SK-N-SH (cell line): Measurements from ENCODE around the gene ZNF430. TPM values are rescaled to one million over a fixed set of nuclear protein-coding genes. Genes with fewer than 3 reads are reported as not detected.

ENCODE experiments used
- CTCF ChIA-PET: fragments of 300-600, 350-600 bp; formaldehyde crosslinking; extraction: SDS; loops from one replicate; lab custom pipeline; 2021; lab: Yijun Ruan, JAX
- POLR2A ChIA-PET: fragments of 350-600 bp; sonication (Branson Sonifier 250); formaldehyde crosslinking; extraction: SDS; loops from one replicate; lab custom pipeline; 2020; ENCODE audit warnings: antibody characterized with exemption, inconsistent platforms; lab: Yijun Ruan, JAX
- DNase-seq: peaks from one replicate; pipeline ENCODE4 v3.0.0; 2012
- H2AFZ ChIP-seq: fragments of 200-600 bp; sonication (generic); 2 replicates; pipeline ENCODE4 v1.8.1; 2016; ENCODE audit warnings: antibody characterized with exemption, mild to moderate bottlenecking, low read depth
- H3F3A ChIP-seq: fragments of 200-600 bp; sonication (generic); replicated peaks from 2 replicates; pipeline ENCODE3; 2016; ENCODE audit warnings: antibody characterized with exemption, mild to moderate bottlenecking; ENCODE audit not compliant: insufficient read depth
- H3K27ac ChIP-seq, 2 experiments: fragments of 200-500 bp in 1 of 2; fragments of 200-600 bp in 1 of 2; sonication (Bioruptor generic) in 1 of 2; sonication (generic), shearing (Covaris generic) in 1 of 2; 2 replicates each; pipeline versions ENCODE4 v1.5.1 to v1.6.1; 2014 to 2016; ENCODE audit warnings: low read depth in 2 of 2, inconsistent platforms in 1 of 2, low read length in 1 of 2, mild to moderate bottlenecking in 1 of 2, mixed read lengths in 1 of 2
- H3K27me3 ChIP-seq: fragments of 200-600 bp; sonication (generic), shearing (Covaris generic); 2 replicates; pipeline ENCODE4 v1.6.1; 2016; ENCODE audit warnings: mixed run types; ENCODE audit not compliant: insufficient read depth
- H3K36me3 ChIP-seq, 2 experiments: fragments of 200-500 bp in 1 of 2; fragments of 200-600 bp in 1 of 2; sonication (Bioruptor generic) in 1 of 2; sonication (generic) in 1 of 2; replicated peaks in 1 of 2; 2 replicates each; pipeline versions ENCODE3 to v1.5.1; 2014 to 2016; ENCODE audit warnings: low read length in 1 of 2, mild to moderate bottlenecking in 1 of 2; ENCODE audit not compliant: insufficient read depth in 2 of 2, control insufficient read depth in 1 of 2
- H3K4me1 ChIP-seq, 2 experiments: fragments of 200-500 bp in 1 of 2; fragments of 200-600 bp in 1 of 2; sonication (Bioruptor generic) in 1 of 2; sonication (generic), shearing (Covaris generic) in 1 of 2; 2 replicates each; pipeline versions ENCODE4 v1.5.1 to v1.6.1; 2014 to 2016; ENCODE audit warnings: low read depth in 1 of 2, low read length in 1 of 2, mixed run types in 1 of 2; ENCODE audit not compliant: insufficient read depth in 2 of 2, control insufficient read depth in 1 of 2
- H3K4me2 ChIP-seq: fragments of 200-600 bp; sonication (generic), shearing (Covaris generic); 2 replicates; pipeline ENCODE4 v1.6.1; 2017; ENCODE audit warnings: mixed run types
- H3K4me3 ChIP-seq, 2 experiments: fragments of 200-500 bp in 1 of 2; fragments of 200-600 bp in 1 of 2; sonication (Bioruptor generic) in 1 of 2; sonication (generic), shearing (Covaris generic) in 1 of 2; 2 replicates each; pipeline versions ENCODE4 v1.5.1 to v1.8.1; 2014 to 2016; ENCODE audit warnings: low read depth in 2 of 2, inconsistent platforms in 1 of 2, low read length in 1 of 2, mild to moderate bottlenecking in 1 of 2, mixed read lengths in 1 of 2, moderate library complexity in 1 of 2
- H3K79me2 ChIP-seq: fragments of 200-600 bp; sonication (generic); 2 replicates; pipeline ENCODE4 v1.8.1; 2017; ENCODE audit warnings: mild to moderate bottlenecking; ENCODE audit not compliant: insufficient read depth
- H3K9ac ChIP-seq: fragments of 200-600 bp; sonication (generic); 2 replicates; pipeline ENCODE4 v1.6.1; 2017; ENCODE audit warnings: mixed run types
- H3K9me2 ChIP-seq: fragments of 200-600 bp; sonication (generic); 2 replicates; pipeline ENCODE4 v1.6.1; 2017; ENCODE audit warnings: mixed run types
- H3K9me3 ChIP-seq: fragments of 200-600 bp; sonication (generic); 2 replicates; pipeline ENCODE4 v1.6.1; 2017; ENCODE audit warnings: mixed run types, mild to moderate bottlenecking, moderate library complexity
- H4K20me1 ChIP-seq: fragments of 200-600 bp; sonication (generic); 2 replicates; pipeline ENCODE4 v1.6.1; 2017; ENCODE audit warnings: mild to moderate bottlenecking, mixed run types; ENCODE audit not compliant: insufficient read depth
- CHD2 ChIP-seq: fragments of 150-350 bp; IDR thresholded peaks from 2 replicates; pipeline ENCODE4 v1.6.1; 2018; ENCODE audit warnings: low read length; ENCODE audit not compliant: partially characterized antibody
- EP300 ChIP-seq, 2 experiments: IDR thresholded peaks; 2 replicates each; pipeline versions ENCODE4 v1.4.0 to v1.6.1; 2012; ENCODE audit warnings: borderline replicate concordance in 1 of 2, low read depth in 1 of 2, low read length in 1 of 2
- EZH2phosphoT487 ChIP-seq: fragments of 200-600 bp; sonication (generic); IDR thresholded peaks from 2 replicates; pipeline ENCODE4 v1.6.1; 2017; ENCODE audit warnings: low read depth, mixed run types, mild to moderate bottlenecking, antibody characterized with exemption, moderate library complexity, borderline replicate concordance
- FOSL2 ChIP-seq: IDR thresholded peaks from 2 replicates; pipeline ENCODE4 v1.4.0; 2012; ENCODE audit warnings: low read depth, mild to moderate bottlenecking, moderate library complexity, borderline replicate concordance
- FOXJ3 ChIP-seq: sonication (generic); formaldehyde crosslinking; IDR thresholded peaks from 2 replicates; pipeline ENCODE4 v1.5.1; 2020; ENCODE audit warnings: mild to moderate bottlenecking, missing genetic modification reagents
- FOXM1 ChIP-seq: IDR thresholded peaks from 2 replicates; pipeline ENCODE4 v1.4.0; 2012; ENCODE audit warnings: low read depth, mild to moderate bottlenecking
- GABPA ChIP-seq: IDR thresholded peaks from 2 replicates; pipeline ENCODE4 v1.4.0; 2012; ENCODE audit warnings: low read depth, mild to moderate bottlenecking
- GATA2 ChIP-seq: sonication (generic); formaldehyde crosslinking; IDR thresholded peaks from 2 replicates; pipeline ENCODE4 v1.5.0; 2020; ENCODE audit warnings: mild to moderate bottlenecking, missing genetic modification reagents
- IRF3 ChIP-seq: fragments of 150-350 bp; IDR thresholded peaks from 2 replicates; pipeline ENCODE4 v1.6.1; 2016; ENCODE audit warnings: mild to moderate bottlenecking, low read depth, low read length
- JUND ChIP-seq: IDR thresholded peaks from 2 replicates; pipeline ENCODE4 v1.4.0; 2012
- MAX ChIP-seq: IDR thresholded peaks from 2 replicates; pipeline ENCODE4 v1.4.0; 2012; ENCODE audit warnings: low read depth
- MEF2A ChIP-seq: IDR thresholded peaks from 2 replicates; pipeline ENCODE4 v1.4.0; 2012; ENCODE audit warnings: low read depth, borderline replicate concordance
- MXI1 ChIP-seq: IDR thresholded peaks from 2 replicates; pipeline ENCODE4 v1.6.1; 2012; ENCODE audit warnings: mild to moderate bottlenecking, low read depth, low read length, improper control_type of control experiment
- NFIC ChIP-seq: IDR thresholded peaks from 2 replicates; pipeline ENCODE4 v1.4.0; 2012; ENCODE audit warnings: borderline replicate concordance
- NRF1 ChIP-seq: IDR thresholded peaks from 2 replicates; pipeline ENCODE4 v1.6.1; 2012; ENCODE audit warnings: low read depth, mild to moderate bottlenecking, low read length
- PBX3 ChIP-seq: IDR thresholded peaks from 2 replicates; pipeline ENCODE4; 2012
- POLR2AphosphoS5 ChIP-seq: IDR thresholded peaks from 2 replicates; pipeline ENCODE4 v1.6.1; 2012; ENCODE audit warnings: low read depth, low read length
- RAD21 ChIP-seq: IDR thresholded peaks from 2 replicates; pipeline ENCODE4 v1.6.1; 2012; ENCODE audit warnings: mild to moderate bottlenecking, low read length
- RCOR1 ChIP-seq: fragments of 150-350 bp; IDR thresholded peaks from 2 replicates; pipeline ENCODE4 v1.6.1; 2017; ENCODE audit warnings: antibody characterized with exemption, low read length
- RFX5 ChIP-seq: IDR thresholded peaks from 2 replicates; pipeline ENCODE4 v1.6.1; 2012; ENCODE audit warnings: mild to moderate bottlenecking, improper control_type of control experiment, low read length
- RXRA ChIP-seq: IDR thresholded peaks from 2 replicates; pipeline ENCODE4 v1.4.0; 2012; ENCODE audit warnings: low read depth, mild to moderate bottlenecking, borderline replicate concordance
- SIN3A ChIP-seq: IDR thresholded peaks from 2 replicates; pipeline ENCODE4 v1.6.1; 2012; ENCODE audit warnings: low read depth, mild to moderate bottlenecking, low read length, moderate library complexity, borderline replicate concordance
- SMC3 ChIP-seq: IDR thresholded peaks from 2 replicates; pipeline ENCODE4 v1.6.1; 2012; ENCODE audit warnings: low read depth, low read length, improper control_type of control experiment
- TAF1 ChIP-seq: IDR thresholded peaks from 2 replicates; pipeline ENCODE4 v1.6.1; 2012; ENCODE audit warnings: low read depth, mild to moderate bottlenecking, low read length, moderate library complexity, borderline replicate concordance
- TCF12 ChIP-seq: IDR thresholded peaks from 2 replicates; pipeline ENCODE4 v1.4.0; 2012
- TEAD4 ChIP-seq: IDR thresholded peaks from 2 replicates; pipeline ENCODE4 v1.4.0; 2012; ENCODE audit warnings: mild to moderate bottlenecking, borderline replicate concordance; ENCODE audit not compliant: insufficient read depth
- USF1 ChIP-seq: IDR thresholded peaks from 2 replicates; pipeline ENCODE4 v1.4.0; 2012; ENCODE audit warnings: low read depth, borderline replicate concordance
- USF2 ChIP-seq: fragments of 150-350 bp; IDR thresholded peaks from 2 replicates; pipeline ENCODE4 v1.6.1; 2017; ENCODE audit warnings: antibody characterized with exemption, low read length, low read depth, borderline replicate concordance
- ZBTB33 ChIP-seq: IDR thresholded peaks from 2 replicates; pipeline ENCODE4 v1.4.0; 2012; ENCODE audit warnings: low read depth, borderline replicate concordance
- WGBS: methylation state at CpG from one replicate; pipeline ENCODE4 v1.1.6; 2017; ENCODE audit warnings: low lambda C conversion rate; 5-methylcytosine and 5-hydroxymethylcytosine counted together
- polyA plus RNA-seq, 3 experiments: library from polyadenylated mRNA; depleted of rRNA; stranded (reverse); fragments of >200 nt; gene quantifications; 2 replicates each; pipeline ENCODE4 v1.2.3, GENCODE V29; 2012

Gene ZNF430
- polyA plus RNA-seq, 1 of the 3 experiments (the other 2 are of a cell fraction) = 4.2 TPM

GRCh38 chr19:20999731-21000352 lies 20.6 kb upstream of the ZNF430 start:
- no peaks in the 10 kb centered on the region for H3K9me2 ChIP-seq
- peak; percentile 95 for DNase-seq
- H3K4me1 ChIP-seq = peaks cover 0 to 4% of the 10 kb centered on the region in 2 experiments; a peak in 1 of 4 replicates
- no peaks in the 10 kb centered on the region for H3K9me3 ChIP-seq
- peak overlapping the region; percentile 93 for H3K4me2 ChIP-seq
- H3K27me3 ChIP-seq = no peaks in the 10 kb centered on the region
- H2AFZ ChIP-seq = peak overlapping the region; percentile 95
- H3K27ac ChIP-seq = peak overlapping the region in 1 of 2 experiments; percentile 74; a peak in 3 of 4 replicates
- no peaks in the 10 kb centered on the region for H3K36me3 ChIP-seq
- 3% methylated on average over 16 of the region's 29 CpGs for WGBS
- no peaks in the 10 kb centered on the region for H3F3A ChIP-seq
- ChIA-PET POLR2A (interaction anchor here (0.5 to 1.7 kb wide), 8 partner anchors 21 to 758 kb away, joined by 3 to 8 read pairs (median 4); partner anchors contain the start of genes ZNF430, ZNF431, ZNF66 and ZNF85), CTCF (interaction anchor here (0.9 kb wide), 2 partner anchors 18 to 76 kb away, joined by 3 read pairs; partner anchors contain the start of gene ZNF85)
- peak overlapping the region; percentile 77 to 82 for H3K4me3 ChIP-seq
- H3K9ac ChIP-seq = peak overlapping the region; percentile 67
- H3K79me2 ChIP-seq = no peaks in the 10 kb centered on the region
- H4K20me1 ChIP-seq = no peaks in the 10 kb centered on the region
- TF ChIP-seq TCF12 = no peak
- TF ChIP-seq RXRA = no peak
- no peak for TF ChIP-seq RCOR1
- TF ChIP-seq JUND = no peak
- no peak for TF ChIP-seq SMC3
- TF ChIP-seq FOSL2 = no peak
- TF ChIP-seq RFX5 = peak; percentile 37; the same call in 1 of the 2 replicates
- TF ChIP-seq USF1 = no peak
- no peak for TF ChIP-seq USF2
- peak; percentile 73 for TF ChIP-seq MAX
- no peak for TF ChIP-seq EZH2phosphoT487
- peak; percentile 91 for TF ChIP-seq POLR2AphosphoS5
- TF ChIP-seq MXI1 = peak; percentile 93
- TF ChIP-seq TAF1 = peak; percentile 83
- TF ChIP-seq GATA2 (CRISPR knock-in tag) = no peak
- no peak for TF ChIP-seq FOXJ3 (CRISPR knock-in tag)
- peak; percentile 88 for TF ChIP-seq GABPA
- TF ChIP-seq SIN3A = peak; percentile 70; the same call in 1 of the 2 replicates
- no peak for TF ChIP-seq FOXM1
- TF ChIP-seq TEAD4 = no peak
- no peak for TF ChIP-seq MEF2A
- no peak; the same call in 1 of the 2 replicates for TF ChIP-seq ZBTB33
- TF ChIP-seq EP300 (IDR thresholded peaks at IDR 0.05; ENCODE audit: borderline replicate concordance in 1 of 2, low read depth in 1 of 2, low read length in 1 of 2) = no peak
- TF ChIP-seq RAD21 = no peak
- TF ChIP-seq NFIC = peak; percentile 24; the same call in 1 of the 2 replicates
- peak; percentile 100 for TF ChIP-seq PBX3
- peak; percentile 96 for TF ChIP-seq CHD2
- no peak for TF ChIP-seq NRF1
- TF ChIP-seq IRF3 = peak; percentile 96
